Lung (tissue), 12 donors: ENCODE data around the gene DEDD. TPM values are rescaled to one million over a fixed set of nuclear protein-coding genes. Genes with fewer than 3 reads are reported as not detected.

ENCODE experiments used
- ATAC-seq: fragments of 200-7000 bp; cut with Tn5 transposase; one replicate; pipeline ENCODE4 v1.9.1; 2020; ENCODE audit warnings: moderate number of reproducible peaks; ENCODE audit not compliant: insufficient read depth, low FRiP score
- DNase-seq, 3 donors: peaks; one replicate each; pipeline ENCODE4 v3.0.0-alpha.2; 2013 to 2017
- H3K27ac ChIP-seq, 2 donors: one replicate each; pipeline ENCODE4 v1.5.1; 2013; ENCODE audit warnings: mild to moderate bottlenecking in 2 of 2, moderate library complexity in 2 of 2, control low read depth in 1 of 2, inconsistent platforms in 1 of 2, low read depth in 1 of 2, low read length in 1 of 2
- H3K27me3 ChIP-seq, 3 donors: one replicate each; pipeline ENCODE4 v1.5.1; 2013; ENCODE audit warnings: low read length in 2 of 3; ENCODE audit not compliant: control insufficient read depth in 3 of 3, insufficient read depth in 3 of 3
- H3K36me3 ChIP-seq, 4 donors: one replicate each; pipeline ENCODE4 v1.5.1; 2013; ENCODE audit warnings: low read length in 4 of 4, mild to moderate bottlenecking in 1 of 4, moderate library complexity in 1 of 4; ENCODE audit not compliant: control insufficient read depth in 4 of 4, insufficient read depth in 4 of 4
- H3K4me1 ChIP-seq, 5 donors: one replicate each; pipeline ENCODE4 v1.5.1; 2013; ENCODE audit warnings: low read length in 5 of 5, mild to moderate bottlenecking in 2 of 5, moderate library complexity in 1 of 5; ENCODE audit not compliant: control insufficient read depth in 5 of 5, insufficient read depth in 5 of 5
- H3K4me3 ChIP-seq: one replicate; pipeline ENCODE4 v1.5.1; 2013; ENCODE audit warnings: mild to moderate bottlenecking, control low read depth, moderate library complexity
- H3K9ac ChIP-seq, 2 donors: one replicate each; pipeline ENCODE4 v1.5.1; 2013; ENCODE audit warnings: low read length in 2 of 2, control low read depth in 1 of 2; ENCODE audit not compliant: insufficient read depth in 1 of 2
- H3K9me3 ChIP-seq, 4 donors: one replicate each; pipeline ENCODE4 v1.5.1; 2013; ENCODE audit warnings: low read length in 3 of 4, mild to moderate bottlenecking in 1 of 4, moderate library complexity in 1 of 4; ENCODE audit not compliant: control insufficient read depth in 4 of 4, insufficient read depth in 3 of 4
- WGBS, 2 donors: extraction: QIAGEN DNeasy Blood & Tissue Kit; methylation state at CpG; one replicate each; pipeline ENCODE4 v1.1.7; 2013; 5-methylcytosine and 5-hydroxymethylcytosine counted together
- polyA plus RNA-seq, 2 donors: library from polyadenylated mRNA; stranded (reverse); fragments of 200-250 nt; gene quantifications; one replicate each; pipeline ENCODE4 v1.2.1, GENCODE V29; 2013
- total RNA-seq, 2 donors: library from RNA; depleted of rRNA in 1 of 2; stranded (reverse); fragments of >200 nt in 1 of 2; gene quantifications; one replicate each; pipeline ENCODE4 v1.2.1, GENCODE V29; 2014 to 2021
- TF ChIP-seq, protein P1 (sequence below): IDR thresholded peaks from 2 replicates; pipeline ENCODE4 v1.5.1; 2012; ENCODE audit warnings: mild to moderate bottlenecking; ENCODE audit errors: control extremely low read depth, extremely low read depth
- donor health status: control.
- donor health status: control.
- donor health status: Bipolar disorder and iron deficiency.
- donor health status: healthy.
- donor health status: DM: yes; HTN: yes; CAD: no.

The DEDD gene
- total and polyA plus RNA-seq, 4 donors = 19.4 to 38.8 (median 30.9) TPM

DNA sequence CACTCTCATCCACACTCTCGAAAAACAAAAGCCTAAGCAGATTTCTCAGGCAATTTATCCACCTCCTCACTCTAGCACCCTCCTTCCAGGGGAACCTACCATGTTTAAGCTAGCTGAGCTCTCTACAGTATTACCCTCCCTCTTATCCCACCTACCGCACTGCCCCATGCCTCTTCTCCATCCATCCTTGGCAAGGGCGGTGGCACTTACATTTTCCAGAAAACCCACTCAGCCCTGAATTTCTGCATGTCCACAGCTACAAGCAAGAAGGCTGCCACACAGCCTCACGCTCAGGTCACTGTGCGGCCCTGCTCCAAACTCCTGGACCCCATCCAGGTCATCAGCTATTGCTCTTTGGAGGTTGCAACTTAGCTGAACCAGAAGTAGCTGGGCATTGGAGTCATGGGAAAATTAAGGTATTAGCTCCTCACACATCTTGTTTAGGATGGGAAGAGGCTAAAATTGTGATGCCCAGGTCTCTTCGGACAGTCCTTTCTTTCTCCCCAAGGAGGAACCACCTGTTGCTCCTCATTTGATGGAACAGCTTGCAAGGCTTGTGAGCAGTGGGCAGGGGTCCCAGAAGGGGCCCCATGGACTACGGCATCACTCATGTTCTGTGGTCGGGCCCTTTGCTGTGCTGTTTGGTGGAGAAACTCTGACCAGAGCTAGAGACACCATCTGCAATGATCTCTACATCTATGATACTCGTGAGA is 33.2 kb downstream of the DEDD start:
- no peak for ATAC-seq
- Histone ChIP-seq H3K4me3 (no peak overlapping the region), H3K27ac (no peak overlapping the region), H3K36me3 (peaks cover 11 to 18% (median 15%) of the 10 kb centered on the region in 4 donors), H3K9me3 (peaks cover 0 to 2% (median 0%) of the 10 kb centered on the region in 4 donors), H3K4me1 (peaks cover 0 to 26% (median 4%) of the 10 kb centered on the region in 5 donors), H3K27me3 (no peaks in the 10 kb centered on the region), H3K9ac (no peak overlapping the region)
- TF ChIP-seq, protein P1, sequence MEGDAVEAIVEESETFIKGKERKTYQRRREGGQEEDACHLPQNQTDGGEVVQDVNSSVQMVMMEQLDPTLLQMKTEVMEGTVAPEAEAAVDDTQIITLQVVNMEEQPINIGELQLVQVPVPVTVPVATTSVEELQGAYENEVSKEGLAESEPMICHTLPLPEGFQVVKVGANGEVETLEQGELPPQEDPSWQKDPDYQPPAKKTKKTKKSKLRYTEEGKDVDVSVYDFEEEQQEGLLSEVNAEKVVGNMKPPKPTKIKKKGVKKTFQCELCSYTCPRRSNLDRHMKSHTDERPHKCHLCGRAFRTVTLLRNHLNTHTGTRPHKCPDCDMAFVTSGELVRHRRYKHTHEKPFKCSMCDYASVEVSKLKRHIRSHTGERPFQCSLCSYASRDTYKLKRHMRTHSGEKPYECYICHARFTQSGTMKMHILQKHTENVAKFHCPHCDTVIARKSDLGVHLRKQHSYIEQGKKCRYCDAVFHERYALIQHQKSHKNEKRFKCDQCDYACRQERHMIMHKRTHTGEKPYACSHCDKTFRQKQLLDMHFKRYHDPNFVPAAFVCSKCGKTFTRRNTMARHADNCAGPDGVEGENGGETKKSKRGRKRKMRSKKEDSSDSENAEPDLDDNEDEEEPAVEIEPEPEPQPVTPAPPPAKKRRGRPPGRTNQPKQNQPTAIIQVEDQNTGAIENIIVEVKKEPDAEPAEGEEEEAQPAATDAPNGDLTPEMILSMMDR = no peak
- DNase-seq = no peak
- WGBS, 2 donors = 83 to 89% methylated on average over 9 of the region's 9 CpGs

- Histone ChIP-seq H3K36me3 (peaks cover 11 to 18% (median 15%) of the 10 kb centered on the region in 4 donors), H3K27me3 (no peaks in the 10 kb centered on the region), H3K27ac (peak within 1 kb of the TSS in 1 of 2 donors; percentile 61), H3K9ac (peak within 1 kb of the TSS in 1 of 2 donors; percentile 14), H3K4me1 (peaks cover 0 to 26% (median 4%) of the 10 kb centered on the region in 5 donors), H3K9me3 (peaks cover 0 to 2% (median 0%) of the 10 kb centered on the region in 4 donors), H3K4me3 (peak within 1 kb of the TSS; percentile 42)
- DNase-seq (peak; percentile 66 to 84 (median 79)), ATAC-seq (peak; percentile 76)
- WGBS, 2 donors = 9 to 10% methylated on average over 57 to 71 of the region's 71 CpGs
- TF ChIP-seq, protein P1 = no peak
Measured at GRCh38 chr1:161098210-161099068, 34.0 kb downstream of the DEDD start, which contains the start of gene KLHDC9. TSS of gene KLHDC9 (plus strand) at chr1:161098361. CDS start at chr1:161098536, 175 bp downstream.

DNA sequence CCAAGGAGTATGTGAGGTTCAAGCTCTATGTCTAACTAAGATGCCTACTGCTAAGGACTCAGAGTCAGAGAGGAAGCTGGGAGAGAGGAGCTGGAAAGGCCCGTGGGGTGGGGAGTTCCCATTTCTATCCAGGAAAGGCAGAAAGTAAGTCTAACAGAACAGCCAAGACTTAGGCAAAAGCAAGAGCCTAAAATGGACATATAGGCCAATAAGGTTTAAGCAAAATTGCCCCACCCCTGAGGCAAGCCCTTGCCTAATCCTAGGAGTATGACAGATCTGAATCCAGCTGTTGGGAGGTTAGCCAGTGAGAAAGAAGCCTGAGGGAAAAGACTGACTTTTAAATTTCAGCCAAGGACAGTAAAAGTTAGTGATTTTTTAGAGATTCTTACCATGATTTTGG is 35.9 kb downstream of the DEDD start:
- Histone ChIP-seq H3K4me1 (peaks cover 0 to 26% (median 4%) of the 10 kb centered on the region in 5 donors), H3K9ac (no peak overlapping the region), H3K27me3 (no peaks in the 10 kb centered on the region), H3K9me3 (no peaks in the 10 kb centered on the region), H3K4me3 (no peak overlapping the region), H3K36me3 (peaks cover 4 to 12% (median 9%) of the 10 kb centered on the region in 4 donors), H3K27ac (no peak overlapping the region)
- ATAC-seq (no peak), DNase-seq (peak; percentile 56 to 87 (median 81))
- WGBS, 2 donors = 6 to 26% methylated on average over 1 of the region's 1 CpG
- TF ChIP-seq, protein P1 = no peak
